CMK (cell line): ENCODE data around the gene ODC1.

Experiments
- DNase-seq: peaks from one replicate; pipeline ENCODE4 v3.0.0-alpha.2; 2010; ENCODE audit warnings: low read depth

ODC1 gene

GRCh38 chr2:10433947-10434885, 13.9 kb downstream of the ODC1 start:
- no peak for DNase-seq

- DNase-seq, result no peak
Measured at GRCh38 chr2:10433264-10433946, 14.7 kb downstream of the ODC1 start.

GRCh38 chr2:10432311-10433181, 15.6 kb downstream of the ODC1 start:
- DNase-seq, result no peak

GRCh38 chr2:10431797-10432196, 16.3 kb downstream of the ODC1 start:
- DNase-seq, result no peak

GRCh38 chr2:10430886-10431622, 17.1 kb downstream of the ODC1 start:
- DNase-seq, result no peak

- no peak for DNase-seq
Measured at GRCh38 chr2:10428924-10429323, 19.2 kb downstream of the ODC1 start.

- DNase-seq, result no peak
Measured at GRCh38 chr2:10428355-10428754, 19.8 kb downstream of the ODC1 start.

GRCh38 chr2:10427618-10427949, 20.5 kb downstream of the ODC1 start:
- DNase-seq, result no peak

- DNase-seq, result no peak
Measured at GRCh38 chr2:10426726-10427617, 21.2 kb downstream of the ODC1 start.

GRCh38 chr2:10425699-10426098, 22.4 kb downstream of the ODC1 start:
- DNase-seq, result no peak

- DNase-seq, result no peak
Measured at GRCh38 chr2:10424916-10425505, 23.1 kb downstream of the ODC1 start.

- no peak for DNase-seq
Measured at GRCh38 chr2:10424051-10424450, 24.1 kb downstream of the ODC1 start.

GRCh38 chr2:10423400-10423774, 24.7 kb downstream of the ODC1 start:
- no peak for DNase-seq

GRCh38 chr2:10422732-10423399, 25.3 kb downstream of the ODC1 start:
- no peak for DNase-seq

- no peak for DNase-seq
Measured at GRCh38 chr2:10422251-10422650, 25.9 kb downstream of the ODC1 start.

- no peak for DNase-seq
Measured at GRCh38 chr2:10419553-10420257, 28.4 kb downstream of the ODC1 start.

GRCh38 chr2:10417551-10418335, 30.4 kb downstream of the ODC1 start:
- no peak for DNase-seq

GRCh38 chr2:10415640-10416039, 32.5 kb downstream of the ODC1 start:
- no peak for DNase-seq
